Stimulated activated CD8-positive, alpha-beta memory T cell treated with anti-CD3 and anti-CD28 coated beads, Interleukin-12 subunit alpha, Interleukin-12 subunit beta, amount 100 ng/mL, for 4 hours (primary cell): Measurements from ENCODE around the gene SUCLG2.

Source experiments
- DNase-seq: peaks from one replicate; pipeline ENCODE4 v3.0.0-alpha.2; 2020; ENCODE audit warnings: low read depth

Gene SUCLG2

DNA sequence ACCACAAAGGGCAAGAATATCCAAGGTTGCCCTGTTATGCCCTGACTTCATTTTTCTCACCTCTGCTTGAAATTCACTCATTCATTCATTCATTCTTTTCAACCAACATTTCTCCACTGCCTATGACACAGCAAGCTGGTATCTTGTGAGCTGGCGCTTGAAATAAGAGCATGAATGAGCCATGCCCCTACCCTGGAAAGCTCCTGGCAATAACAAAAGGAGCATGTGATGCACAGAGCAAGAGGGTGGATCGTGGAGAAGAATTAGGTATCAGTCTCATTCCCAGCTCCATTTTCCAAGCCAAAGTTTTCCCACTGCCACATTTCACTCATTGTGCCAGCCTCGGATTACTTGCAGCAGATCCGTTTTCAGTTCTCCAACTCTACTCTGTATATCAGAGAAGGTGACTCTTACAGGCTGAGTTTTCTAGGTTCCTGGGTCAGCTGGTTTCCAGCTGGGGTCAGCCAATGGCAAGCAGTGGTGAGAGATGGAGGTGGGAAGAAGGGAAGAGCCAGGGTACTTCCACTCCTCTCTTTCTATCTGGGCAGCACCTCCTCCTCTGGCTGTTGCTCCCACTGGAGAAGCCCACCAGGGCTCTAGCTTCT, 144.8 kb downstream of the SUCLG2 start:
- no peak for DNase-seq

DNA sequence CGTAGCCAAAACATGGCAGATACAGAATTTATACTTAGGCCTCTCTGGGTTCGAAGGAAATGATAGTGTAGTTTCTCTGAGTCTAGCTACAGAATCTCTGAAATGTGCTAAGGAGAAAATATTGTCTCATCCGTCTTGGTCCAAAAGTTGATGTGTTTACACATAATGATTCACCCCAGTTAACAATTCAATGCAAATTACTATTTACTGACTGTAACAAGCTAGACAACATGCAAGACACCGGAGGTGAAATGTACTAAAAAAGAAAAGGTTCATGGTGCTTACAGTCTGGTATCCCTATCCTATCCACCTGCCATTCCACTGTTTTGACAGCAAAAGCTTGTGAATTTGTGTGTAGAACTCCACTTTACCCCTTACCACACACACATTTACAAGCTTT, 146.8 kb downstream of the SUCLG2 start:
- DNase-seq = no peak

DNA sequence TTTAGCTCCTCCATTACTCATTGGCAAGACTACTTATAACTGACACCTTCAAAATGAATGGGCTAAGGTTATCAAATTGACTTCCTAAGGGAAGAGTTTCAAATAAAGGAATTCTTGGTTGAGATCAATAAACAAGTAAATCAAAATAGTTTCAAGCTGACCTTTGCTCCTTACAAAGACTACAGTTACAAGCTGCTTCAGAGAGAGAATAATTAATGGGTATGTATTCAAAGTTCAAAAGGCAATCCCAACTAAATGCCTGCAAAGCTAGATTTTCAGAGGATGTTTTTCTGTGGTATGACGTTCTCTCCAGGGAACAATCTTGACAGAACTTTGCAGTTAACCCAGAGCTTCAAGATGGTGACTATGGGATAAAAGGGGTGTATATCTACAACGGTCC, 153.7 kb downstream of the SUCLG2 start:
- no peak for DNase-seq

DNA sequence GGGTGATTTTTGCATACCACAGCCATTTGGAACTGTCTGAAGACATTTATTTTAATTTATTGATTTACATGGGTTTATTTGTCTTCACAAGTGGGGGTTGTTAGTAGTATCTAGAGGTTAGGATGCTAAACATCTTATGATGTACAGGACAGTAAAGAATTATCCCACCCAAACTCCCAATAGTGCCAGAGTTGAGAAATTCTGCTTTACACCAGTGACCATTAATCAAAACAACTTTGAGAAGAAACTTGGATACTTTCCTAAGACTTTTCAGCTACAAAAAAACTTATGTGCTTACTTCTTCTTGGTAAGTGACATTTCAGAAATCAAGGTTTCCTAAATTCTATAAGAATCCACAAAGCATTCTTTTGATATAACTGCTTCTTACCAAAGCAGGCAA, 156.7 kb downstream of the SUCLG2 start:
- no peak for DNase-seq

DNA sequence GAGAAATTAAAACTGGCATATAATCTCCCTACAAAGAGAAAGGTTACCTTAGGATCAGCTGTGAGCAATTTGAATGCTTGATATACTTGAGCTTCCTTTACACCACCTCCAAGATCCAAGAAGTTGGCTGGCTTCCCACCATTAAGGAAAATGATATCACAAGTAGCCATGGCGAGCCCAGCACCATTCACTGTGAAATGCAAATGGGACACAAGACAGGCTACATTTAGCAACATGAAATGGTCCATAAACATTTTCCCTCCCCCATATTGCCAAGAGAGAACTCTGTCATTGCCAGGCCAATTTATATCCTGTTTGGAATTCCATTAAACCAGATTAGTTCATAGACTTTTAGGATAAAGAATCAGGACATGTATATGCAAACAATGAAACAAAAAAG, 158.7 kb downstream of the SUCLG2 start:
- DNase-seq = no peak

DNA sequence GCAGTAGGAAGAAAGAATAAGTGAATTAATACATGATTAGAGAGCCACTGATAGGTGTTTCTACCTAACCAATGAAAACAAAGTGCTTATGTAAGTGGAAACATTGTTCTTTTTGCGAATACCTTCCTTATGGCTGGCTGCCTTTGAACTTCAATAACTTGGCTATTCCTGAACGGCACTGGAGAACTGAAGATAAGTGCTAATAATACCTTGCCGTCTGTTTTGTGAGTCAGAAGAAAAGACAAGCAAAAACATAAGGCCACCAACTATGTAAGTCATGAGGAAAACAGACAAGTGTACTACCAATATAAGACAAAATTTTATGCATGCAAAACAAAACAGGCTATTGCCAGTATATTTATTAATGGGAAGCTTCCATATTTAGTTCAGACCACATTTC, 160.6 kb downstream of the SUCLG2 start:
- no peak for DNase-seq

DNA sequence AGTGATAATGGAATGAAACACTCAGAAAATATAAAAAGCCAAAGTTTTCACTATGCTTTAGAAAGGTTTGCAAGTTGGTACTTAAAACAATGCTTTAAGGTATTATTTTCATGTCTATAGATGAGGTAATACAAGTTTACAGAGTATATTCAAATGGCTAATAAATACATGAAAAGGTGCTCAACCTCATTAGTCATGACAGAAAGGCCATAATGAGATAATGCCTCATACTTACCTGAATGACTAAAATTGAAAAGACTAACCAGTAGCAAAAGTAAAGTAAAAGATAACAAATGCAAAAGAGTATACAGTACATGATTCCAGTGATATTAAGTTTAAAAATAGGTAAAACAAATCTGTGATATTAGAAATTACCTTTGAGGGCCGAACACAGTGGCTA, 163.8 kb downstream of the SUCLG2 start:
- no peak for DNase-seq

DNA sequence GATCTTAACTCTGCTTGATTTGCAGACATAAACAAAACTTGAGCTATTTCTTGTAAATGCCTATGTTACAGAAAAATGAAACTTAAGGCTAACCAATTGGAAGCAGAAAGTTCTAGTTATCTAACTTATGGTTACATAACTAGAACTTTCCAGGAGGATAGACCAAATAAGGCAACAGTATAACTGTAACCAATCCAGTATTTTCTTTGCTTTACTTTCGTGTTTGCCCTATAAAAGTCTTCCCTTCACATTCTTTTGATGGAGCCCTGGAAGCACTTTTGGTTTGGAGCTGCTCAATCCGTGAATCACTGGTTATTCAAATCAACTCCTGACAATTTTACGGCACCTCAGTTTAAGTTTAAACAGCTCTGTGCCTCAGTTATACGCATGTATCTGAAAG, 164.6 kb downstream of the SUCLG2 start:
- no peak for DNase-seq

DNA sequence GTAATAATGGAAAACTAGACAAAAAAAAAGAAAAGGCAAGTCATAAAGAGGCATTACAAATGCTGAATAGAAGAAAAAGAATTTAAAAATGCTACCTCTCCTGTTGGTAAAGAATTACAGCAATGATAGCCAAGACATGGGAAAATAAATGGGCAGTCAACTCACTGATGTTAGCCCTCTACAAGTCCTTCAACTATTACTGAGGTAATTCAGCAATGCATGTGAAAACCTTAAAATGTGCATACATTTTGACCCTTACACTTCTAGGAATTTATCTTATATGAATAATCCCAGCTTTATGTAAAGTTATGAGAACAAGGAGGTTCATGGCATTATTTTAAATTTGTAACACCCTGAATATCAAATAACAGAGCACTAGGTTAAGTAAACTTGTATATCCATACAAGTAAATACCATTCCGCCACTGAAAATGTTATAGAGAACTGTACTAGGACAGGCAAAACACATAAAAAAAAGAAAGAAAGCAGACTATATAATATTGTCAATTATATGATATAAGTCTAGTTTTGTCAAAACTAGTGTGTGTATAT, 166.8 kb downstream of the SUCLG2 start:
- no peak for DNase-seq

DNA sequence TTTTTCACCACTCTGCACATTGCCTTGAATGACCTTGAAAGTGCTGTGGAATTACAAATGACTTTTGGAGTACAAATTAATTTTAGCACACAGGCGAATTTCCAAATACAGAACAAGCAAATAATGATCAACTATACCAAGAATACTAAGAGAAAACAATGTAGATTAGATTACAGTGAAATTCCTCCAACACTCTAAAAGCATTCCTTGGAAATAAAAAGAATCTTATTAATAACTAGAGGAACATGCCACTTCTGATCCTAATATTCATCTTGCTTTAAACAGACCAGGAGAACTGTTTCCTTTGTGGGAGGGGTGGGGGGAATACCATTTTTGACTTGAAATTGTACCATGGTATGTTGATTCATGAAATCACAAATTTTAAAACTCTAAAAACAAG, 167.5 kb downstream of the SUCLG2 start:
- DNase-seq = no peak

DNA sequence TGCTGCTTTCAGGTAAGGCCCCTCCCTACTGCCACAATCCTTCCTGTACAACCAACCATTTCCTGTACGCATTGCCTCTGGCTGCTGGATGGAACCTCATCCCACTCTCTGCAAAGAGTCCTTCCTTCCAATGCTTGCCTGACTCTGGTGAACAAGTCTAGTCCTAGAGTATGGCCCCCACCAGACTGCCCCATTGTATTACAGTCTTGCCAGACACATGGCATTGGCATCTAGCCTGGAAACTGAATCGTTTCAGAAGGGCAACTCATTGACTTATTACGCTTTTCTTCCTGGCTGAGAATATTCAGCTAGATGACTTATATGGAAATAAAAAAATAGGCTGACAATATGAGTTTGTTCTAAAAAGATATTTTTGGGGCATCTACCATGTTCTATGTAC, 170.3 kb downstream of the SUCLG2 start:
- DNase-seq = no peak

DNA sequence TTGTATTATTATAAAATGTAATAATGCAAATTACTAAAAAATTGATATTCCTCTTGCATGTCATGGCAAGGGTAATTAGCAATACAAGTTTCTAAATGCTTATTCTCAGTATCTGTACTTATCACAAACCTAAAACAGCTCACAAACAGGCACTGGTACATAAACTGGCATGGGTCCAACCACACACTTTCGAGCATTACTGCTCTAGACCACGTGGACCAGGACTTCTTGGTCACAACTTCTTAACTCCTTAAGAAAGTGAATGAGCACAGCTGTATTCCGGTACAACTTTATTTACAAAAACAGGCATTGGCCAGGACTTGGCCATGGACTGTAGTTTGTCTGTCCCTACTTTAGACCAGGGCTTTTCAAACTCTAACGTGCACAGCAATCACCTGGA, 173.3 kb downstream of the SUCLG2 start:
- no peak for DNase-seq

DNA sequence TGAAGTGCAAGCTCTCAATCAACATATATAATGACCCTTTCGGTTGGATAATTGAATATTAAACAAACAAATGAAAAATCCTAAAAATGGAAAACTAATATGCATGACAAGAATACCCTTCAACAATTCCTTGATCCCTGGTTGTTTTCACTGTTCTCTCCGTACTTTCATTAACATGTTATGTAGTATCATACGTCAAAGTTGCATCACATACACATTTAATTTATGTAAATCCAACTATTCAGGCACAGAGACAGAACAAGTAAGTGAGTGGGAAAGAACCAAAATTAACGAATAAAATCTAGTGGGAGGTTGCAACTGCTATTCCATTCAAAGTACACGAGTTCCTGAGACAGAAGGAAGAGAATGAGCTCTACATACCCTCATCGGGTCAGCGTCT, 176.0 kb downstream of the SUCLG2 start:
- DNase-seq = no peak

DNA sequence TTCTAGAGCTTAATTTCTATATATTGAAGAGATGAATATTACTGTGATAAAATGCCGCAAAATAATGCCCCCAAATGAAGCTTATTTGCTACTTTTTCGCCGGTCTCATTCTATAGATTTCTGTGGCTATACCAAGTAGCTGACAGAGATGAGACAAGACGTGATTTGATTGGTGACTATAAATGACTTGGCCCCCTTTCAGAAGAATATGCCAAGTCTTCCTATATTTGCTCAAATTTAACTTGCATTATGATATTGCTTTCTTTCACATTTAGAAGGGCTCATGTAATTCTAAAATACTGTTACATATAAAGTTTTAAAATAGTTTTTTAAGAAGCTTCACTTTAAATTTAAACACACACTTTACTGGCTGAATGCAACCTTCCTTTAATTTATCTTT, 180.1 kb downstream of the SUCLG2 start:
- DNase-seq = no peak

DNA sequence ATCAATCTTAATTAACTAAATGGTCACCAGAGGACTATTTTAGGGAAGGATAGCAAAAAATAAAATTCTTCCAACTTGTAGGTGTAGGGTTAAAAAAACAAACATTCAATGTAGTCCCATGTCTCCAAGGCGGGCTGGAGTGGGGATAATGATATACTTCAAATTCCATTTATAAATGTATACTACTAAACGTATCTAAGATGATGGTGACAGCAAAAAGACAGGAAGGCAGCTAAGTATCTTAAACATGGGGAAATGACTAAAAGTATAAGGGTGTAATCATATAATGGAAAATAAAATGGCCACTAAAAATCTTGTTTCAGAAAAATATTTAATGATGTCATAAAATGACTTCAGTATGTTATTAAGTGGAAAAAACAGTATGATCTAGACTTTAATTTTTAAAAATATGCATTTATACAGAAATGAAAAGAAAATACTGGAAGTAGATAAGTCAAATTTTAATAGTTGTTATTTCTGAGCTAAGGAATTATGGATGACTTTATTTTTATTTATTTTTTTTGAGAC, 181.7 kb downstream of the SUCLG2 start:
- DNase-seq = no peak

DNA sequence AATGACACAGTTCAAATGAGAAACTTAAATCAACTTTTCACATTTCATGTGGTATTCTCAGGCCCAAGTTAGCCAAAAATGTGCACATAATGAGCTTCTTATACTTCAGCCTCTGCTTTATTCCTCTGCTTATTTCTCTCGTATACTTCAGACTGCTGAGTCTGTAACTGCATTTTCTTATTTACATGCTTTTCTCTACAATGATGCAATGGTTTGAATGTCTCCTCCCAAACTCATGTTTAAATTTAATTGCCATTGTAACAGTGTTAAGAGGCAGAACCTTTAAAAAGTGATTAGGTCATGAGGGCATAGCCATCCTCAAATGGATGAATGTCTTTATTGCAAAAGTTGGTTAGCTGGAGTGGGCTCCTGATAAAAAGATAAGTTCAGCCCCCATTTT, 184.2 kb downstream of the SUCLG2 start:
- DNase-seq = no peak

DNA sequence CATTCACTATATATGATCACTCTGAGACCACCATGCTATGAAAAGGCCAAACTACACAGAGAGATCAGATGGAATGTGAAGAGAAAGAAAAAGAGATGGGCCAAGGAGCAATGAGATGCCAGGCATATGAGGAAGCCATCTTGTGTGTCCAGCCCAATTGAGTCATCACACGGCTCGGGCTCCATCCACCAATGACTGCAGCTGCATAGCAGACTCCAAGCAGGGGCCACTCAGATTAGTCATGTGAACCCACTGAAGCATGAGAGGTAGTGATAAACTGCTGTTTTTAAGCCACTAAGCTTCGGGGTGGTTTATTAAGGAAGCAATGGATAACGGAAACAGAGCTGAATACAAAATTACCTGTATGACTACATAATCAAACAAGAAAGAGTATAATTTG, 185.9 kb downstream of the SUCLG2 start:
- DNase-seq = no peak

DNA sequence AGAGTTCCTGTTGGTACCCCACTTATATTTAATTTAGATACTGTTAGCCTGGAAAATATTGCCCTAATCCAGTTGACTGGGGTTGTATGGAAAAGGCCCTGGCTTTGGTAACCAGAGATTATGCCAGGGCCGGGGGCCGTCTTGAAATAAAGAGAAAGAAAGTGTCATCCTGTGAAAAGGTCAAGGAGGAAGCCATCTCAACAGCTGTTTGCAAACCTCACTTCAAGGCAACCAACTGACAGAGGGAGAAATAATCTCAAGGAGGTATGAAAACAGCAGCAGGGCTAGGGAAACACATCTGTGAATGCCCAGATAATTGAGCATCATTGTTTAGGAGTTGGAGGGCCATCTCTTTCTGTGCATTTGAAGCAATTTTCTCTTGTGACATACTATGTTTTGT, 190.8 kb downstream of the SUCLG2 start:
- DNase-seq = no peak

DNA sequence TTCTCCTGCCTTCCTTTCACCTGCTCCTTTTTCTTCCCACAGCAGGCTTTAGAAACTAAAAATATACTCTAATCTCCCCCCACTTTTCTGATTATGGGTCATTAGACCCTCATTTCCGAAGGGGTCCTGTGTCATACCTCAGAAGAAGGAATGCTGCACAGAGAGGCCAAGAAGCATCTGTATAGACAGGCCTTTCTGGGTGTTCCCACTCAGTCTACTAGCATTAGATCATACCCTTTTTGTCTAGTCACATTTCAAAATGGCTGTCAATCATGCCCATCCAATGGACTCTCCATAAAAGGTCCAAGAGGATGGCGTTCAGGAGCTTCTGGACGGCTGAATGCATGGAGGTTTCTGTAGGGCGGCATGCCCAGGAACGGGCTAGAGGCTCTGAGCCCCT, 192.2 kb downstream of the SUCLG2 start:
- no peak for DNase-seq

DNA sequence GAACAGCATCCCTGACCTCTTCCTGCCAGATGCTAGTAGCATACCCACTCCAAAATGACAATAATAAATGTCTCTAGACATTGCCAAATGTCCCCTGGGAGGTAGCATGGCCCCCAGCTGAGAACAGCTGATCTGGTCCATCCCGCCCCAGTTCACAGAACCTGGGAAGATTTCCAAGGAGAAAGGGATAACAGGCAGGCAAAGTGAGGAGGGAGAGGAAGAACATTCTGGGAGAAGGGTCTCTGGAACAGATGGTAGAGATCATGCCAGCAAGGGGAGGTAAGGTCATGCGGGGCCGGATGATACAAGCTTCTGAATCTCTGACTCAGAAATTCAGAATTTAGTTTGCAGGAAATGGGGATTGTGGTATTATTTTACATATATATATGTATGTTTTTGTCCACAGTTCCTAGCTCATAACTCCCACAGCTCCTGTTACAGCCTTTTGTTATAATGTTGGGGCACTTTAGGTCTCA, 192.7 kb downstream of the SUCLG2 start:
- no peak for DNase-seq

DNA sequence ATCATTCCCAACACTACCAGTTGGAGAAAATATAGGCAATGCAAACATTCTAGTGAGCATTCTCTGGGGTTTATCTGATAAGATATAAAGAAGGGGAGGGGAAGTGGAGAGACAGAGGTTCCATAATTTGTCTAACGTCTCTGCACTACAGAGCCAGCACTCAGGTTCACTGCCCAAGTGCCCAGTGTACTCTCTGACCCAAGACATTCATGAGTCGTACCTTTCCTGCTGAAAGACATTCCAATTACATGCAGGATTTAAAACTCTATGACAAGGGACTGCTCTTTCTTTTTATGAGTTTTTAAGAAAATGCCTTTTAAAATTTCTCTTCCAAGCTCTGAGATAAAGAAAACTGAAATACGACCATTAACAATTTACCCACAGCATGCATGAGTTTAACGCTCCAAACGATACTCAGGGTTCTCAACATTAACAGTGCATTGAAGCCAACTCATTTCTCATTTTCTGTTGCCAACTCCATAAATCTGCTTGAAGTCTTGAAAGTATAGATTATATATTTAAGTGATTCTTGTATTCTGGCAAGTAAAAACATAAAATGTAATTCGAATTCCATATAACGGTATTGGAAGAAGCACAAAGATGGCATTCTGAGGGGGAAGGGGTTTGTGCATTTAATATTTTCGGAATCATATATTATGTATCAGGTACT, 193.4 kb downstream of the SUCLG2 start:
- DNase-seq = no peak

DNA sequence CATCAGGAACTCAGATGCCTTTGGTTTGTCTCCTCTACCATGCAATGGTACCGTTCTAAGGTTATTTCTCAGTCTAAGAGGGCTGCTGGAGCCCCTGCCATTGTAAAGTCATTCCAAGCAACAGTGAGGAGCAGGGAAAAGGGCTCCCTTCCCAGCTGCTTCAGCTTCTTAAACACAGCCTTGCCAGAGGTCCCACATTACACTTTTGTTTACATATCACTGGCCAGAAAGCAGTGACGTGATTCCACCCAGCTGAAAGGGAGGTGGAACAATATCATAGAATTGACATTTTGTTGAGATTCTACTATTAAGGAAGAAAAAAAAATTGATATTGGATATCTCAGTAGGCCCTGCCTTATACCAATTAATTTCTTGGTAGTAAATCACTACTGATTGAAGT, 194.6 kb downstream of the SUCLG2 start:
- DNase-seq = no peak

DNA sequence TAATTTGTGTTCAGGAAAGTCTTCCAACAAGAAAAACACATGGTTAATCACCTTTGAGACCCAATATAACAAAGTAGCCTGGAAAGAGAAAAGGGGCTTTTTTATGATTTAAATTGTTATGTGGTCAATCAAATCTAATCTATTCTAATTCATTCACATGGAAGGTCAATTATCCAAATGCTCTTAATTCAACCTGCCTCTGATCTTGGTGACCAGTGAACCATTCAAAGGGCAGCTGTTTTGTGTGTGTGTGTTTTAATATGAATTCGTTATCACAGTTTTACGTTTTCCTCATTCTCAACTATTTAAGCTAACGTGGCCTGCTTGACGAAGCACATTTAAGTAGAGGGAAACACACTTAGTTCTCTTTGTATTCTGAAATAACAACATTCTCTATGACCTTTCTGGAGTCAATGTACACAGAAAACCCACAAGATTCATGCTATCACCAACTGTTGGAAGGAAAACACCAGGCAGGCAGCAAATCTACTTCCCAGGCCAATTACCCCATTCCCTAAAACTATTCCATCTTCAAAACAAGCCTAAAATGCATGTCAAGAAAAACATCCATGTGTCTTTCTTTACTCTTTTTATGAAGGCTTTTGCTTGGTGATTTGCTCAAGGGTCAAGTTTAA, 195.4 kb downstream of the SUCLG2 start:
- DNase-seq = no peak
